ENCODE results near the gene BRMS1L. TPM values are rescaled to one million over a fixed set of nuclear protein-coding genes. Genes with fewer than 3 reads are reported as not detected.
"Not testable (repeated sequence)": the region's sequence is repeated elsewhere in the genome, so short reads cannot be mapped to it uniquely, and the experiment has no call there.

The BRMS1L gene
- total RNA-seq, result 13.3 TPM
- polyA plus RNA-seq, result 1 to 10 TPM; 3.1 to 4.6 (median 3.7) TPM

- Mint-ChIP-seq H3K27me3 (no peaks in the 10 kb centered on the region), H3K27ac (peak within 1 kb of the TSS; percentile 86 to 92 (median 92))
Measured at GRCh38 chr14:35826218-35826951, at the start of gene BRMS1L. Gene BRMS1L, plus strand, starts transcription at chr14:35826338. Its CDS starts 179 bp downstream, at chr14:35826517.

DNA sequence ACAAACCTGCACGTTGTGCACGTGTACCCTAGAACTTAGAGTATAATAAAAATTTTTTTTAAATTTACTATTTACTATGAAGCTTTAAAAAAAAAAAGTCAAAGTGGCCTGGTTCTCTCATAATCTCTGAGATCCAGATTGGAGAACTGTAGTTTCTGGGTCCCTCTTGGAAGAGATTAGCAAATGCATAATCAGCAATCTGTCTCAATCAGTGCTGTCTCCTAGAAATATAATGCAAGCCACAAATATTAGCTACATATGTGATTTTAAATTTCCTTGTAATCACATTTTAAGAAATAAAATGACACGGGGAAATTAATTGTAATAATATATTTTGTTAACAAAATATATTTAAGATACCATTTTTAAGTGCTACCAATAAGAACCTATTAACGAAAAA is 49.3 kb upstream of the BRMS1L start:
- H3K36me3 Mint-ChIP-seq, result peaks cover 21% of the 10 kb centered on the region
- ATAC-seq (ENCODE audit: low read depth in 2 of 2) (no peak), DNase-seq (no peak)
- Histone ChIP-seq H3K9me3 (ENCODE audit: control insufficient read depth in 2 of 2, low read length in 2 of 2) (peaks cover 11 to 12% of the 10 kb centered on the region in 2 experiments), H3K4me1 (ENCODE audit: control insufficient read depth, insufficient read depth, low read length, poor library complexity, severe bottlenecking) (no peaks in the 10 kb centered on the region), H3K4me3 (ENCODE audit: low read depth, low read length) (no peak overlapping the region), H3K27me3 (ENCODE audit: control insufficient read depth, insufficient read depth, low read length) (no peaks in the 10 kb centered on the region), H3K36me3 (ENCODE audit: control insufficient read depth, insufficient read depth, low read length) (peaks cover 14% of the 10 kb centered on the region), H3K27ac (ENCODE audit: insufficient read depth, low read length, poor library complexity, severe bottlenecking) (no peak overlapping the region)
- H3K27ac Mint-ChIP-seq, result no peak overlapping the region
- H3K4me1 Mint-ChIP-seq, result peaks cover 8 to 32% (median 14%) of the 10 kb centered on the region in 4 donors
- H3K27me3 Mint-ChIP-seq, result no peaks in the 10 kb centered on the region
- peaks cover 0 to 17% (median 10%) of the 10 kb centered on the region in 7 donors for H3K9me3 Mint-ChIP-seq
- H3K4me3 Mint-ChIP-seq, result no peak overlapping the region

More at GRCh38 chr14:35826218-35826951, at the start of gene BRMS1L:
- Mint-ChIP-seq H3K4me1 (peaks cover 17 to 30% (median 21%) of the 10 kb centered on the region in 4 donors), H3K4me3 (peak within 1 kb of the TSS; percentile 86 to 95 (median 89)), H3K36me3 (no peaks in the 10 kb centered on the region), H3K9me3 (no peaks in the 10 kb centered on the region)
- H3K4me3 ChIP-seq (ENCODE audit: low read depth, low read length), result peak within 1 kb of the TSS; percentile 86
- H3K36me3 ChIP-seq (ENCODE audit: control insufficient read depth, insufficient read depth, low read length), result no peaks in the 10 kb centered on the region
- H3K4me1 ChIP-seq (ENCODE audit: control insufficient read depth, insufficient read depth, low read length, poor library complexity, severe bottlenecking), result peaks cover 14% of the 10 kb centered on the region
- DNase-seq (peak; percentile 95 to 99 (median 97)), ATAC-seq (ENCODE audit: low read depth in 2 of 2) (peak; percentile 99)
- no peaks in the 10 kb centered on the region for H3K9me3 ChIP-seq (ENCODE audit: control insufficient read depth in 2 of 2, low read length in 2 of 2)
- H3K27me3 ChIP-seq (ENCODE audit: control insufficient read depth, insufficient read depth, low read length), result peaks cover 3% of the 10 kb centered on the region
- H3K27ac ChIP-seq (ENCODE audit: insufficient read depth, low read length, poor library complexity, severe bottlenecking), result peak within 1 kb of the TSS; percentile 83

DNA sequence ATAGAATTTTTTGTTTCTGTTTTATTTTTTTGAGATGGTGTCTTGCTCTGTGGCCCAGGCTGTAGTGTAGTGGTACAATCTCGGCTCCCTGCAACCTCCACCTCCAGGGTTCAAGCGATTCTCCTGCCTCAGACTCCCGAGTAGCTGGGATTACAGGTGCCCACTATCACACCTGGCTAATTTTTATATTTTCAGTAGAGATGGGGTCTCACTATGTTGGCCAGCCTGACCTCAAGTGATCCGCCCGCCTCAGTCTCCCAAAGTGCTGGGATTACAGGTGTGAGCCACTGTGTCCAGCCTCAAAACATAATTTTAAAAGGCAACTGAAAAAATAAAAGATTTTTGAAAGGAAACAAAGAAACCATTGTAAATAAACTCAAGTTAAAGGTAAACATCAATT is 48.6 kb upstream of the BRMS1L start:
- not testable (repeated sequence) for H3K27ac ChIP-seq (ENCODE audit: insufficient read depth, low read length, poor library complexity, severe bottlenecking); H3K27ac Mint-ChIP-seq; H3K4me1 ChIP-seq (ENCODE audit: control insufficient read depth, insufficient read depth, low read length, poor library complexity, severe bottlenecking); H3K27me3 ChIP-seq (ENCODE audit: control insufficient read depth, insufficient read depth, low read length); ATAC-seq (ENCODE audit: low read depth in 2 of 2); DNase-seq; H3K27me3 Mint-ChIP-seq; H3K4me3 Mint-ChIP-seq; H3K4me3 ChIP-seq (ENCODE audit: low read depth, low read length)
- peaks cover 14% of the 10 kb centered on the region for H3K36me3 ChIP-seq (ENCODE audit: control insufficient read depth, insufficient read depth, low read length)
- Mint-ChIP-seq H3K4me1 (peaks cover 8 to 32% (median 13%) of the 10 kb centered on the region in 4 donors), H3K36me3 (peaks cover 21% of the 10 kb centered on the region), H3K9me3 (peaks cover 0 to 21% (median 12%) of the 10 kb centered on the region in 7 donors)
- H3K9me3 ChIP-seq (ENCODE audit: control insufficient read depth in 2 of 2, low read length in 2 of 2), result peaks cover 11 to 13% of the 10 kb centered on the region in 2 experiments

GRCh38 chr14:35779368-35779767 is 46.8 kb upstream of the BRMS1L start:
- Mint-ChIP-seq H3K36me3 (peaks cover 23% of the 10 kb centered on the region), H3K27ac (no peak overlapping the region), H3K4me1 (peaks cover 15 to 36% (median 22%) of the 10 kb centered on the region in 4 donors), H3K4me3 (no peak overlapping the region), H3K27me3 (no peaks in the 10 kb centered on the region), H3K9me3 (peaks cover 0 to 21% (median 12%) of the 10 kb centered on the region in 7 donors)
- ATAC-seq (ENCODE audit: low read depth in 2 of 2), result no peak
- no peaks in the 10 kb centered on the region for H3K4me1 ChIP-seq (ENCODE audit: control insufficient read depth, insufficient read depth, low read length, poor library complexity, severe bottlenecking)
- H3K27ac ChIP-seq (ENCODE audit: insufficient read depth, low read length, poor library complexity, severe bottlenecking), result no peak overlapping the region
- H3K4me3 ChIP-seq (ENCODE audit: low read depth, low read length), result no peak overlapping the region
- peaks cover 11 to 13% of the 10 kb centered on the region in 2 experiments for H3K9me3 ChIP-seq (ENCODE audit: control insufficient read depth in 2 of 2, low read length in 2 of 2)
- no peak for DNase-seq
- H3K27me3 ChIP-seq (ENCODE audit: control insufficient read depth, insufficient read depth, low read length), result no peaks in the 10 kb centered on the region
- peaks cover 9% of the 10 kb centered on the region for H3K36me3 ChIP-seq (ENCODE audit: control insufficient read depth, insufficient read depth, low read length)

- Mint-ChIP-seq H3K36me3 (peaks cover 24% of the 10 kb centered on the region), H3K4me1 (peaks cover 28 to 41% (median 35%) of the 10 kb centered on the region in 4 donors), H3K9me3 (peaks cover 0 to 21% (median 12%) of the 10 kb centered on the region in 7 donors), H3K27ac (no peak overlapping the region), H3K4me3 (no peak overlapping the region), H3K27me3 (no peaks in the 10 kb centered on the region)
- no peaks in the 10 kb centered on the region for H3K27me3 ChIP-seq (ENCODE audit: control insufficient read depth, insufficient read depth, low read length)
- no peaks in the 10 kb centered on the region for H3K4me1 ChIP-seq (ENCODE audit: control insufficient read depth, insufficient read depth, low read length, poor library complexity, severe bottlenecking)
- ATAC-seq (ENCODE audit: low read depth in 2 of 2), result no peak
- H3K4me3 ChIP-seq (ENCODE audit: low read depth, low read length), result no peak overlapping the region
- no peak overlapping the region for H3K27ac ChIP-seq (ENCODE audit: insufficient read depth, low read length, poor library complexity, severe bottlenecking)
- H3K9me3 ChIP-seq (ENCODE audit: control insufficient read depth in 2 of 2, low read length in 2 of 2), result peaks cover 11 to 13% of the 10 kb centered on the region in 2 experiments
- no peaks in the 10 kb centered on the region for H3K36me3 ChIP-seq (ENCODE audit: control insufficient read depth, insufficient read depth, low read length)
- no peak for DNase-seq
Measured at GRCh38 chr14:35783699-35784098, 42.4 kb upstream of the BRMS1L start.

GRCh38 chr14:35786856-35787255 is 39.3 kb upstream of the BRMS1L start:
- ATAC-seq (ENCODE audit: low read depth in 2 of 2) (no peak), DNase-seq (no peak)
- Histone ChIP-seq H3K4me1 (ENCODE audit: control insufficient read depth, insufficient read depth, low read length, poor library complexity, severe bottlenecking) (no peaks in the 10 kb centered on the region), H3K27me3 (ENCODE audit: control insufficient read depth, insufficient read depth, low read length) (no peaks in the 10 kb centered on the region), H3K9me3 (ENCODE audit: control insufficient read depth in 2 of 2, low read length in 2 of 2) (peaks cover 0 to 1% of the 10 kb centered on the region in 2 experiments), H3K27ac (ENCODE audit: insufficient read depth, low read length, poor library complexity, severe bottlenecking) (no peak overlapping the region), H3K36me3 (ENCODE audit: control insufficient read depth, insufficient read depth, low read length) (no peaks in the 10 kb centered on the region), H3K4me3 (ENCODE audit: low read depth, low read length) (no peak overlapping the region)
- H3K4me1 Mint-ChIP-seq, result peaks cover 33 to 57% (median 36%) of the 10 kb centered on the region in 4 donors
- H3K9me3 Mint-ChIP-seq, result peaks cover 0 to 4% (median under 1%) of the 10 kb centered on the region in 7 donors
- H3K27ac Mint-ChIP-seq, result peak overlapping the region in 1 of 3 donors; percentile 6
- no peaks in the 10 kb centered on the region for H3K27me3 Mint-ChIP-seq
- no peak overlapping the region for H3K4me3 Mint-ChIP-seq
- peaks cover 10% of the 10 kb centered on the region for H3K36me3 Mint-ChIP-seq

- ATAC-seq (ENCODE audit: low read depth in 2 of 2) (no peak), DNase-seq (no peak)
- Mint-ChIP-seq H3K4me1 (peaks cover 25 to 48% (median 26%) of the 10 kb centered on the region in 4 donors), H3K9me3 (no peaks in the 10 kb centered on the region), H3K27me3 (no peaks in the 10 kb centered on the region), H3K36me3 (peaks cover 6% of the 10 kb centered on the region), H3K27ac (no peak overlapping the region), H3K4me3 (no peak overlapping the region)
- no peaks in the 10 kb centered on the region for H3K9me3 ChIP-seq (ENCODE audit: control insufficient read depth in 2 of 2, low read length in 2 of 2)
- H3K27me3 ChIP-seq (ENCODE audit: control insufficient read depth, insufficient read depth, low read length), result no peaks in the 10 kb centered on the region
- no peaks in the 10 kb centered on the region for H3K36me3 ChIP-seq (ENCODE audit: control insufficient read depth, insufficient read depth, low read length)
- no peaks in the 10 kb centered on the region for H3K4me1 ChIP-seq (ENCODE audit: control insufficient read depth, insufficient read depth, low read length, poor library complexity, severe bottlenecking)
- no peak overlapping the region for H3K27ac ChIP-seq (ENCODE audit: insufficient read depth, low read length, poor library complexity, severe bottlenecking)
- no peak overlapping the region for H3K4me3 ChIP-seq (ENCODE audit: low read depth, low read length)
Measured at GRCh38 chr14:35789651-35790050, 36.5 kb upstream of the BRMS1L start.

Data from CD4-positive, CD25-positive, alpha-beta regulatory T cell (primary cell).